Activated CD8-positive, alpha-beta T cell treated with anti-CD3 and anti-CD28 coated beads for 36 hours (primary cell): ENCODE results near the gene SLC26A1. TPM values are rescaled to one million over a fixed set of nuclear protein-coding genes. Genes with fewer than 3 reads are reported as not detected.

Source experiments
- ATAC-seq: fragments of 200-7000 bp; cut with Tn5 transposase; one replicate; pipeline ENCODE4 v1.10.0; 2021; ENCODE audit warnings: mild to moderate bottlenecking, moderate library complexity
- CTCF ChIA-PET: fragments of 350-600 bp; sonication (Branson Sonifier 250); formaldehyde crosslinking; loops from one replicate; lab custom pipeline; 2021; ENCODE audit warnings: antibody characterized with exemption; lab: Charles Lee
- POLR2A ChIA-PET: fragments of 350-600 bp; sonication (Branson Sonifier 250); formaldehyde crosslinking; loops from one replicate; lab custom pipeline; 2021; ENCODE audit warnings: antibody characterized with exemption; lab: Charles Lee
- DNase-seq: peaks from one replicate; pipeline ENCODE4 v3.0.0-alpha.2; 2020
- H3K27ac Mint-ChIP-seq: one replicate; pipeline ENCODE4 v1.8.0; 2021; ENCODE audit warnings: mild to moderate bottlenecking, mixed read lengths
- H3K27me3 Mint-ChIP-seq: one replicate; pipeline ENCODE4 v1.8.0; 2021; ENCODE audit warnings: mixed read lengths
- H3K36me3 Mint-ChIP-seq: one replicate; pipeline ENCODE4 v1.8.0; 2021; ENCODE audit warnings: low read depth, mixed read lengths
- H3K4me1 Mint-ChIP-seq: one replicate; pipeline ENCODE4 v1.8.0; 2021; ENCODE audit warnings: low read depth, mixed read lengths
- H3K4me3 Mint-ChIP-seq: one replicate; pipeline ENCODE4 v1.8.0; 2021; ENCODE audit warnings: mild to moderate bottlenecking, moderate library complexity, mixed read lengths
- H3K9me3 Mint-ChIP-seq: one replicate; pipeline ENCODE4 v1.8.0; 2021; ENCODE audit warnings: mixed read lengths
- CTCF ChIP-seq: fragments of 200-600 bp; IDR thresholded peaks from one replicate; pipeline ENCODE4 v1.8.0; 2022; ENCODE audit warnings: antibody characterized with exemption, mild to moderate bottlenecking
- intact Hi-C: fragments of 100-400 bp; cut with micrococcal nuclease; formaldehyde crosslinking; loops from one replicate; pipeline ENCODE4 v1.10.0; 2022
- total RNA-seq, 2 experiments: library from RNA; stranded (reverse); gene quantifications; one replicate each; pipeline ENCODE4 v1.2.3, GENCODE V29; 2021

The SLC26A1 gene
- total RNA-seq, 2 experiments from 2014 or later: 0.27 TPM; not detected in 1

GRCh38 chr4:1004557-1005485 lies 11.6 kb upstream of the SLC26A1 start:
- DNase-seq (no peak), ATAC-seq (no peak)
- no peak for TF ChIP-seq CTCF
- peaks cover 2% of the 10 kb centered on the region for H3K9me3 Mint-ChIP-seq
- POLR2A ChIA-PET: interaction anchor here (0.9 to 1.1 kb wide), 2 partner anchors 11 to 74 kb away, joined by 3 read pairs; no protein-coding TSS in a partner anchor
- H3K36me3 Mint-ChIP-seq: no peaks in the 10 kb centered on the region
- CTCF ChIA-PET: no interaction called here
- intact Hi-C loops: no loop called here
- H3K27ac Mint-ChIP-seq: no peak overlapping the region
- H3K27me3 Mint-ChIP-seq: peaks cover 53% of the 10 kb centered on the region
- peaks cover 3% of the 10 kb centered on the region for H3K4me1 Mint-ChIP-seq
- no peak overlapping the region for H3K4me3 Mint-ChIP-seq

- H3K36me3 Mint-ChIP-seq: no peaks in the 10 kb centered on the region
- H3K4me3 Mint-ChIP-seq: no peak overlapping the region
- peaks cover 56% of the 10 kb centered on the region for H3K27me3 Mint-ChIP-seq
- ATAC-seq (no peak), DNase-seq (no peak)
- peaks cover 2% of the 10 kb centered on the region for H3K9me3 Mint-ChIP-seq
- H3K27ac Mint-ChIP-seq: no peak overlapping the region
- ChIA-PET CTCF (no interaction called here), POLR2A (no interaction called here)
- H3K4me1 Mint-ChIP-seq: peaks cover 2% of the 10 kb centered on the region
- intact Hi-C loops: no loop called here
- TF ChIP-seq CTCF: no peak
These were observed 10.8 kb upstream of the SLC26A1 start for GRCh38 chr4:1004071-1004418.

- Mint-ChIP-seq H3K27ac (no peak overlapping the region), H3K27me3 (peaks cover 55% of the 10 kb centered on the region), H3K4me1 (no peaks in the 10 kb centered on the region), H3K9me3 (peaks cover 2% of the 10 kb centered on the region), H3K36me3 (no peaks in the 10 kb centered on the region), H3K4me3 (no peak overlapping the region)
- intact Hi-C loops: no loop called here
- ChIA-PET CTCF (no interaction called here), POLR2A (no interaction called here)
- no peak for TF ChIP-seq CTCF
- DNase-seq (no peak), ATAC-seq (no peak)
These were observed 10.3 kb upstream of the SLC26A1 start for GRCh38 chr4:1003271-1004070.

- Mint-ChIP-seq H3K36me3 (no peaks in the 10 kb centered on the region), H3K9me3 (peaks cover 2% of the 10 kb centered on the region), H3K4me1 (no peaks in the 10 kb centered on the region), H3K27me3 (peaks cover 54% of the 10 kb centered on the region), H3K4me3 (no peak overlapping the region), H3K27ac (no peak overlapping the region)
- intact Hi-C loops: no loop called here
- POLR2A ChIA-PET: interaction anchor here (0.6 to 1.6 kb wide), 4 partner anchors 9 to 529 kb away, joined by 3 to 4 read pairs (median 4); partner anchors contain the start of genes GAK and TMEM175
- no peak for ATAC-seq
- TF ChIP-seq CTCF: no peak
- no peak for DNase-seq
- CTCF ChIA-PET: interaction anchor here (2.0 kb wide), 1 partner anchor 15 kb away, joined by 5 read pairs; no protein-coding TSS in a partner anchor
These were observed 9.5 kb upstream of the SLC26A1 start for GRCh38 chr4:1002631-1003251.
